Keratinocyte (primary cell): Measurements from ENCODE around the gene MATK. TPM values are rescaled to one million over a fixed set of nuclear protein-coding genes. Genes with fewer than 3 reads are reported as not detected.

ENCODE experiments used
- DNase-seq: peaks from one replicate; pipeline ENCODE4 v3.0.0-alpha.2; 2011; ENCODE audit warnings: low read depth, missing footprints, low spot score
- FAIRE-seq: peaks from 2 replicates; lab custom pipeline; 2011; peaks lifted over from hg19 to GRCh38; lab: Jason Lieb, UNC
- H2AFZ ChIP-seq: 2 replicates; pipeline ENCODE4 v1.6.0; 2012; ENCODE audit warnings: low read length, control low read depth, inconsistent platforms; ENCODE audit not compliant: control insufficient read depth
- H3K27ac ChIP-seq: 2 replicates; pipeline ENCODE4 v1.5.1; 2011; ENCODE audit warnings: low read length; ENCODE audit not compliant: control insufficient read depth, insufficient read depth
- H3K27me3 ChIP-seq: 3 replicates; pipeline ENCODE4 v1.6.0; 2011; ENCODE audit warnings: low read length; ENCODE audit not compliant: control insufficient read depth, insufficient read depth; ENCODE audit errors: extremely low read depth
- H3K36me3 ChIP-seq, 2 experiments: 2 replicates in 1 of 2; 3 replicates in 1 of 2; pipeline ENCODE4 v1.5.1; 2011; ENCODE audit warnings: low read length in 2 of 2, mild to moderate bottlenecking in 1 of 2; ENCODE audit not compliant: control insufficient read depth in 2 of 2, insufficient read depth in 2 of 2; ENCODE audit errors: extremely low read depth in 1 of 2
- H3K4me1 ChIP-seq: 3 replicates; pipeline ENCODE4 v1.5.1; 2011; ENCODE audit warnings: low read length; ENCODE audit not compliant: control insufficient read depth, insufficient read depth; ENCODE audit errors: extremely low read depth
- H3K4me2 ChIP-seq: 3 replicates; pipeline ENCODE4 v1.6.0; 2011; ENCODE audit warnings: low read depth, low read length; ENCODE audit not compliant: control insufficient read depth, insufficient read depth; ENCODE audit errors: extremely low read depth
- H3K4me3 ChIP-seq, 3 experiments: fragments of 200-600 bp in 1 of 3; sonication (generic) in 1 of 3; 2 replicates in 2 of 3; 3 replicates in 1 of 3; pipeline ENCODE4 v1.5.1; 2011 to 2016; ENCODE audit warnings: low read length in 3 of 3, mild to moderate bottlenecking in 3 of 3, control low read depth in 2 of 3, inconsistent platforms in 1 of 3, low read depth in 1 of 3, mixed read lengths in 1 of 3, mixed run types in 1 of 3, moderate library complexity in 1 of 3; ENCODE audit not compliant: control insufficient read depth in 2 of 3, insufficient read depth in 2 of 3; ENCODE audit errors: extremely low read depth in 1 of 3
- H3K79me2 ChIP-seq: 2 replicates; pipeline ENCODE4 v1.6.0; 2012; ENCODE audit warnings: low read length; ENCODE audit not compliant: control insufficient read depth, insufficient read depth
- H3K9ac ChIP-seq: 3 replicates; pipeline ENCODE4 v1.6.0; 2011; ENCODE audit warnings: low read length; ENCODE audit not compliant: control insufficient read depth, insufficient read depth; ENCODE audit errors: extremely low read depth
- H3K9me1 ChIP-seq: 3 replicates; pipeline ENCODE4 v1.6.0; 2011; ENCODE audit warnings: low read length; ENCODE audit not compliant: control insufficient read depth, insufficient read depth; ENCODE audit errors: extremely low read depth
- H3K9me3 ChIP-seq: 2 replicates; pipeline ENCODE4 v1.5.1; 2012; ENCODE audit warnings: low read depth, low read length; ENCODE audit not compliant: control insufficient read depth
- H4K20me1 ChIP-seq: 3 replicates; pipeline ENCODE4 v1.6.0; 2011; ENCODE audit warnings: low read length; ENCODE audit not compliant: control insufficient read depth, insufficient read depth; ENCODE audit errors: extremely low read depth
- CTCF ChIP-seq, 3 experiments: IDR thresholded peaks in 1 of 3; conservative IDR thresholded peaks in 1 of 3; optimal IDR thresholded peaks in 1 of 3; 2 replicates in 2 of 3; 3 replicates in 1 of 3; pipeline versions ENCODE3 to v1.5.1; 2011; ENCODE audit warnings: low read length in 3 of 3, mild to moderate bottlenecking in 3 of 3, moderate library complexity in 2 of 3, control low read depth in 1 of 3, inconsistent platforms in 1 of 3; ENCODE audit not compliant: insufficient read depth in 2 of 3; ENCODE audit errors: extremely low read depth in 1 of 3
- EZH2 ChIP-seq: IDR thresholded peaks from one replicate; pipeline ENCODE4 v1.6.1; 2012; ENCODE audit warnings: inconsistent platforms, mild to moderate bottlenecking, low read length, moderate library complexity
- dilution Hi-C: fragments of 300-500 bp; cut with MboI; formaldehyde crosslinking; loops from one replicate; pipeline ENCODE4 v1.7.0; 2020; ENCODE audit warnings: low sequenced_read_pairs; ENCODE audit not compliant: extremely low pct_ligation_motif_present
- polyA plus RNA-seq, 5 experiments: library from polyadenylated mRNA; depleted of rRNA in 3 of 5; stranded (reverse) in 3 of 5; stranded (forward) in 1 of 5; unstranded in 1 of 5; fragments of >200 nt; gene quantifications; 1 replicate in 1 of 5; 2 replicates in 3 of 5; 3 replicates in 1 of 5; pipeline versions ENCODE4 v1.2.1 to v1.2.3, GENCODE V29; 2011 to 2012; ENCODE audit warnings: missing spikeins in 2 of 5, low read depth in 1 of 5, low replicate concordance in 1 of 5

Gene MATK
- polyA plus RNA-seq, 1 donor (not counting 4 experiments of a cell fraction or from before 2014, with no cell fraction given): 0.16 TPM

DNA sequence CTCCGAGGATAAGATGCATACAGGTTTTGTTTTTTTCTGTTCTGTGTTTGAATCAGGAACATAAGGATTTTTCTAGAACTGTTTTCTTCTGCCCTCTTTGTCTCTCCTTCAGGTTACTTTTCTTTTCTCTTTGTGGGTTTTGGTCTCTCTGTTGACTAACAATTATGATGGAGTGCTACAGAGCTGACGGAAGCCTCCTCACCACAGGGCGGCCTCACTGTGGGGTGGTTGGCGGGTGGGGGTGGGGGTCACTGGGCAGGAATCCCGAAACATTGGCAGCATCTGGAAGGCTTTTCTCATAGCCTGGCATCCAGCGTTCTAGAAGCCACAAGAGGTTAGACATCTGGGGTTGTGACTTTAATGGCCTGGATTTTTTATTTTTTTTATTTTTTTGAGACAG is 12.0 kb upstream of the MATK start:
- H3K27me3 ChIP-seq: peaks cover 30% of the 10 kb centered on the region
- no peak overlapping the region for H3K4me2 ChIP-seq
- DNase-seq (no peak), FAIRE-seq (no peak)
- H3K27ac ChIP-seq: no peak overlapping the region
- dilution Hi-C loops: no loop called here
- no peak overlapping the region for H3K4me3 ChIP-seq
- H4K20me1 ChIP-seq: no peaks in the 10 kb centered on the region
- H3K36me3 ChIP-seq: no peaks in the 10 kb centered on the region
- H2AFZ ChIP-seq: no peak overlapping the region
- H3K9ac ChIP-seq: no peak overlapping the region
- H3K4me1 ChIP-seq: peaks cover 2% of the 10 kb centered on the region
- no peak for TF ChIP-seq EZH2
- H3K9me3 ChIP-seq: peaks cover 2% of the 10 kb centered on the region
- H3K79me2 ChIP-seq: no peaks in the 10 kb centered on the region
- no peaks in the 10 kb centered on the region for H3K9me1 ChIP-seq

- peaks cover 2% of the 10 kb centered on the region for H3K9me3 ChIP-seq
- H3K9ac ChIP-seq: no peak overlapping the region
- TF ChIP-seq CTCF (optimal IDR thresholded peaks at IDR 0.05 in 1 of 3, IDR thresholded peaks at IDR 0.05 in 1 of 3, conservative IDR thresholded peaks at IDR 0.05 in 1 of 3; ENCODE audit: extremely low read depth in 1 of 3, insufficient read depth in 2 of 3, low read length in 3 of 3) (no peak), EZH2 (no peak)
- no peaks in the 10 kb centered on the region for H3K4me1 ChIP-seq
- dilution Hi-C loops: no loop called here
- H4K20me1 ChIP-seq: no peaks in the 10 kb centered on the region
- no peaks in the 10 kb centered on the region for H3K36me3 ChIP-seq
- no peak overlapping the region for H3K4me2 ChIP-seq
- no peaks in the 10 kb centered on the region for H3K79me2 ChIP-seq
- no peak overlapping the region for H2AFZ ChIP-seq
- peaks cover 14% of the 10 kb centered on the region for H3K27me3 ChIP-seq
- no peak overlapping the region for H3K27ac ChIP-seq
- DNase-seq (no peak), FAIRE-seq (no peak)
- no peaks in the 10 kb centered on the region for H3K9me1 ChIP-seq
- no peak overlapping the region for H3K4me3 ChIP-seq
Observed at GRCh38 chr19:3796358-3796757, 10.2 kb upstream of the MATK start.

GRCh38 chr19:3793799-3794198 is 7.6 kb upstream of the MATK start:
- no peak for FAIRE-seq
- Histone ChIP-seq H3K27ac (no peak overlapping the region), H3K4me1 (no peaks in the 10 kb centered on the region), H3K9me1 (no peaks in the 10 kb centered on the region), H3K4me2 (no peak overlapping the region), H3K27me3 (peaks cover 14% of the 10 kb centered on the region), H3K36me3 (no peaks in the 10 kb centered on the region), H3K9me3 (peaks cover 2% of the 10 kb centered on the region), H4K20me1 (no peaks in the 10 kb centered on the region), H3K9ac (no peak overlapping the region), H3K4me3 (no peak overlapping the region), H2AFZ (no peak overlapping the region), H3K79me2 (no peaks in the 10 kb centered on the region)
- dilution Hi-C loops: no loop called here
- no peak for DNase-seq
- TF ChIP-seq EZH2 (no peak), CTCF (optimal IDR thresholded peaks at IDR 0.05 in 1 of 3, IDR thresholded peaks at IDR 0.05 in 1 of 3, conservative IDR thresholded peaks at IDR 0.05 in 1 of 3; ENCODE audit: extremely low read depth in 1 of 3, insufficient read depth in 2 of 3, low read length in 3 of 3) (no peak)
